Measurements from ENCODE around the gene KCNIP1.

GRCh38 chr5:170536525-170536924, 32.7 kb downstream of the KCNIP1 start:
- TF ChIP-seq CTCF (IDR thresholded peaks at IDR 0.05), result no peak
- no peak for TF ChIP-seq POLR2A (IDR thresholded peaks at IDR 0.05)

All from esophagus squamous epithelium (tissue), 4 donors.